Embryonic facial prominence (tissue), 1 donor: ENCODE measurements around the gene ABHD12.
"Not testable (repeated sequence)": the region's sequence is repeated elsewhere in the genome, so short reads cannot be mapped to it uniquely, and the experiment has no call there.

Experiments used
- DNase-seq: peaks from one replicate; pipeline ENCODE4 v3.0.0-alpha.2; 2016; ENCODE audit errors: extremely low spot score

Gene ABHD12

GRCh38 chr20:25323496-25324246 is 67.0 kb downstream of the ABHD12 start:
- no peak for DNase-seq

- DNase-seq: no peak
These were observed 68.6 kb downstream of the ABHD12 start for GRCh38 chr20:25321991-25322390.

- DNase-seq: no peak
These were observed 69.3 kb downstream of the ABHD12 start for GRCh38 chr20:25321262-25321831.

- DNase-seq: no peak
These were observed 70.4 kb downstream of the ABHD12 start for GRCh38 chr20:25320035-25320800.

GRCh38 chr20:25319241-25320034 is 71.2 kb downstream of the ABHD12 start:
- DNase-seq: no peak

GRCh38 chr20:25318471-25319240 is 72.0 kb downstream of the ABHD12 start:
- no peak for DNase-seq

- no peak for DNase-seq
These were observed 73.1 kb downstream of the ABHD12 start for GRCh38 chr20:25317351-25318075.

GRCh38 chr20:25316506-25317190 is 74.0 kb downstream of the ABHD12 start:
- DNase-seq: no peak

- DNase-seq: no peak
These were observed 75.0 kb downstream of the ABHD12 start for GRCh38 chr20:25315418-25316210.

- no peak for DNase-seq
These were observed 75.9 kb downstream of the ABHD12 start for GRCh38 chr20:25314497-25315417.

GRCh38 chr20:25313593-25313992 is 77.0 kb downstream of the ABHD12 start:
- DNase-seq: no peak

- DNase-seq: not testable (repeated sequence)
These were observed 77.9 kb downstream of the ABHD12 start for GRCh38 chr20:25312716-25313115.

GRCh38 chr20:25310921-25311728 is 79.5 kb downstream of the ABHD12 start:
- DNase-seq: no peak

- no peak for DNase-seq
These were observed 80.2 kb downstream of the ABHD12 start for GRCh38 chr20:25310268-25310920.

GRCh38 chr20:25309395-25310267 is 81.0 kb downstream of the ABHD12 start:
- no peak for DNase-seq
